H9 (cell line): ENCODE data around the gene KRT86. TPM values are rescaled to one million over a fixed set of nuclear protein-coding genes. Genes with fewer than 3 reads are reported as not detected.

Experiments
- DNase-seq: peaks from one replicate; pipeline ENCODE4 v3.0.0-alpha.2; 2017
- H2AFZ ChIP-seq: one replicate; pipeline ENCODE4 v1.6.1; 2013; ENCODE audit warnings: mild to moderate bottlenecking, low read length, control low read depth, moderate library complexity
- H2AK5ac ChIP-seq: 2 replicates; pipeline ENCODE4 v1.6.1; 2013; ENCODE audit warnings: low read length, control low read depth, mixed read lengths; ENCODE audit not compliant: insufficient read length
- H2BK120ac ChIP-seq: one replicate; pipeline ENCODE4 v1.6.1; 2013; ENCODE audit warnings: low read depth, mild to moderate bottlenecking, low read length, control low read depth, inconsistent platforms; ENCODE audit not compliant: poor library complexity, severe bottlenecking
- H2BK12ac ChIP-seq: 2 replicates; pipeline ENCODE4 v1.6.1; 2013; ENCODE audit warnings: low read length, control low read depth, mixed read lengths, low read depth; ENCODE audit not compliant: insufficient read length
- H2BK15ac ChIP-seq: 2 replicates; pipeline ENCODE4 v1.6.1; 2013; ENCODE audit warnings: low read depth, low read length, control low read depth
- H2BK20ac ChIP-seq: one replicate; pipeline ENCODE4 v1.6.1; 2013; ENCODE audit warnings: low read depth, mild to moderate bottlenecking, low read length, control low read depth, inconsistent platforms; ENCODE audit not compliant: poor library complexity, severe bottlenecking
- H2BK5ac ChIP-seq: 2 replicates; pipeline ENCODE4 v1.6.1; 2013; ENCODE audit warnings: low read length, control low read depth, mixed read lengths; ENCODE audit not compliant: insufficient read length
- H3K14ac ChIP-seq: 2 replicates; pipeline ENCODE4 v1.6.1; 2013; ENCODE audit warnings: low read length, control low read depth; ENCODE audit not compliant: insufficient read depth
- H3K18ac ChIP-seq: 2 replicates; pipeline ENCODE4 v1.6.1; 2013; ENCODE audit warnings: low read depth, mild to moderate bottlenecking, mixed read lengths, low read length, control low read depth; ENCODE audit not compliant: insufficient read length
- H3K23ac ChIP-seq: 2 replicates; pipeline ENCODE4 v1.6.1; 2013; ENCODE audit warnings: low read length, control low read depth, mixed read lengths, low read depth; ENCODE audit not compliant: insufficient read length
- H3K23me2 ChIP-seq: 2 replicates; pipeline ENCODE4 v1.6.1; 2013; ENCODE audit warnings: low read depth, mild to moderate bottlenecking, mixed read lengths, low read length, control low read depth; ENCODE audit not compliant: insufficient read length, poor library complexity, severe bottlenecking
- H3K27ac ChIP-seq: 2 replicates; pipeline ENCODE4 v1.5.1; 2013; ENCODE audit warnings: low read length, control low read depth, mixed read lengths, low read depth; ENCODE audit not compliant: insufficient read length
- H3K27me3 ChIP-seq: 2 replicates; pipeline ENCODE4 v1.6.1; 2013; ENCODE audit warnings: low read length, control low read depth, inconsistent platforms; ENCODE audit not compliant: insufficient read depth
- H3K4ac ChIP-seq: 2 replicates; pipeline ENCODE4 v1.6.1; 2013; ENCODE audit warnings: low read depth, mild to moderate bottlenecking, control low read depth, inconsistent platforms, low read length, moderate library complexity
- H3K4me1 ChIP-seq: 2 replicates; pipeline ENCODE4 v1.6.1; 2013; ENCODE audit warnings: low read length, control low read depth, inconsistent platforms; ENCODE audit not compliant: insufficient read depth
- H3K4me2 ChIP-seq: 2 replicates; pipeline ENCODE4 v1.6.1; 2013; ENCODE audit warnings: low read length, control low read depth, mixed read lengths; ENCODE audit not compliant: insufficient read length, insufficient read depth
- H3K56ac ChIP-seq: 2 replicates; pipeline ENCODE4 v1.6.1; 2013; ENCODE audit warnings: low read depth, mild to moderate bottlenecking, mixed read lengths, low read length, control low read depth; ENCODE audit not compliant: insufficient read length
- H3K79me1 ChIP-seq: 2 replicates; pipeline ENCODE4 v1.6.1; 2013; ENCODE audit warnings: low read depth, mild to moderate bottlenecking, moderate library complexity, low read length, control low read depth, inconsistent platforms; ENCODE audit not compliant: insufficient read depth, poor library complexity, severe bottlenecking
- H3K79me2 ChIP-seq: 2 replicates; pipeline ENCODE4 v1.6.1; 2013; ENCODE audit warnings: low read length, control low read depth, inconsistent platforms; ENCODE audit not compliant: insufficient read depth
- H3K9ac ChIP-seq: 2 replicates; pipeline ENCODE4 v1.6.1; 2013; ENCODE audit warnings: low read length, control low read depth, mixed read lengths; ENCODE audit not compliant: insufficient read length; ENCODE audit errors: extremely low read depth
- H3K9me3 ChIP-seq: one replicate; pipeline ENCODE4 v1.6.1; 2013; ENCODE audit warnings: low read depth, low read length, inconsistent platforms; ENCODE audit not compliant: control insufficient read depth
- H3T11ph ChIP-seq: one replicate; pipeline ENCODE4 v1.6.1; 2013; ENCODE audit warnings: mild to moderate bottlenecking, low read length, control low read depth, inconsistent platforms
- H4K20me1 ChIP-seq: one replicate; pipeline ENCODE4 v1.6.1; 2013; ENCODE audit not compliant: control insufficient read depth, insufficient read length, insufficient read depth
- H4K5ac ChIP-seq: 2 replicates; pipeline ENCODE4 v1.6.1; 2013; ENCODE audit warnings: low read depth, mild to moderate bottlenecking, mixed read lengths, low read length, control low read depth; ENCODE audit not compliant: insufficient read length
- H4K8ac ChIP-seq: replicated peaks from 2 replicates; pipeline ENCODE4 v1.6.1; 2013; ENCODE audit warnings: low read length, control low read depth, mixed read lengths, low read depth; ENCODE audit not compliant: insufficient read length
- H4K91ac ChIP-seq: 2 replicates; pipeline ENCODE4 v1.6.1; 2013; ENCODE audit warnings: low read depth, mild to moderate bottlenecking, moderate library complexity, mixed read lengths, low read length, control low read depth; ENCODE audit not compliant: insufficient read length
- H3K27ac Mint-ChIP-seq, 3 experiments: 2 replicates in 2 of 3; 3 replicates in 1 of 3; pipeline ENCODE4 v1.8.0; 2020 to 2021; ENCODE audit warnings: mixed read lengths in 3 of 3, mild to moderate bottlenecking in 1 of 3, moderate library complexity in 1 of 3
- H3K27me3 Mint-ChIP-seq: 2 replicates; pipeline ENCODE4 v1.8.0; 2021; ENCODE audit warnings: low read depth, mild to moderate bottlenecking, moderate library complexity, mixed read lengths
- H3K36me3 Mint-ChIP-seq, 3 experiments: 2 replicates in 2 of 3; 3 replicates in 1 of 3; pipeline ENCODE4 v1.8.0; 2020 to 2021; ENCODE audit warnings: low read depth in 3 of 3, mixed read lengths in 3 of 3; ENCODE audit not compliant: insufficient read depth in 1 of 3
- H3K4me1 Mint-ChIP-seq, 2 experiments: 2 replicates each; pipeline ENCODE4 v1.8.0; 2020; ENCODE audit warnings: mixed read lengths in 2 of 2
- H3K4me3 Mint-ChIP-seq, 2 experiments: 2 replicates in 1 of 2; 3 replicates in 1 of 2; pipeline ENCODE4 v1.8.0; 2020 to 2021; ENCODE audit warnings: mild to moderate bottlenecking in 2 of 2, mixed read lengths in 2 of 2, moderate library complexity in 1 of 2
- H3K9me3 Mint-ChIP-seq, 2 experiments: 2 replicates in 1 of 2; 3 replicates in 1 of 2; pipeline ENCODE4 v1.8.0; 2020; ENCODE audit warnings: mild to moderate bottlenecking in 2 of 2, mixed read lengths in 2 of 2, moderate library complexity in 1 of 2
- CTCF ChIP-seq: fragments of 200-600 bp; sonication (generic); conservative IDR thresholded peaks from 3 replicates; pipeline ENCODE4 v1.8.0; 2021; ENCODE audit warnings: antibody characterized with exemption, mild to moderate bottlenecking
- WGBS: extraction: QIAGEN DNeasy Blood & Tissue Kit; methylation state at CpG from one replicate; pipeline ENCODE4 v1.1.7; 2013; ENCODE audit warnings: missing lambda C conversion rate, low lambda C conversion rate, mixed read lengths; ENCODE audit not compliant: insufficient read length; ENCODE audit errors: extremely low coverage; 5-methylcytosine and 5-hydroxymethylcytosine counted together
- total RNA-seq: library from RNA; stranded (reverse); gene quantifications from 2 replicates; pipeline ENCODE4 v1.2.1, GENCODE V29; 2021

KRT86 gene
- total RNA-seq, 1 experiment from 2014 or later = not detected

GRCh38 chr12:52227606-52228166 is 46.8 kb upstream of the KRT86 start:
- Histone ChIP-seq H4K20me1 (no peaks in the 10 kb centered on the region), H3K23ac (no peak overlapping the region), H3K27me3 (peaks cover 6% of the 10 kb centered on the region), H3K9me3 (no peaks in the 10 kb centered on the region), H3K79me2 (no peaks in the 10 kb centered on the region), H2BK120ac (no peak overlapping the region), H4K8ac (no peak overlapping the region), H3K27ac (no peak overlapping the region), H3T11ph (no peak overlapping the region), H2BK20ac (no peak overlapping the region), H3K79me1 (no peaks in the 10 kb centered on the region), H2AFZ (no peak overlapping the region), H4K91ac (no peak overlapping the region), H2BK15ac (no peak overlapping the region), H3K56ac (no peak overlapping the region), H4K5ac (no peak overlapping the region), H2AK5ac (no peak overlapping the region), H3K23me2 (peaks cover under 1% of the 10 kb centered on the region), H2BK5ac (no peak overlapping the region), H3K4me2 (no peak overlapping the region), H3K9ac (no peak overlapping the region), H3K4me1 (peaks cover 2% of the 10 kb centered on the region; the same call in 1 of the 2 replicates), H3K14ac (no peak overlapping the region), H3K4ac (no peak overlapping the region), H2BK12ac (no peak overlapping the region), H3K18ac (no peak overlapping the region)
- Mint-ChIP-seq H3K4me1 (peaks cover 25 to 27% of the 10 kb centered on the region in 2 experiments), H3K4me3 (no peak overlapping the region), H3K36me3 (no peaks in the 10 kb centered on the region), H3K27me3 (peaks cover 63% of the 10 kb centered on the region), H3K9me3 (no peaks in the 10 kb centered on the region), H3K27ac (no peak overlapping the region)
- no peak for DNase-seq
- no peak for TF ChIP-seq CTCF
- WGBS = no CpG with 5 or more reads among the region's 5 CpGs
